IMR-90 (cell line): Measurements from ENCODE around the gene HSPA1L.

Experiments
- CHD1 ChIP-seq: IDR thresholded peaks from 2 replicates; pipeline ENCODE4 v1.6.1; 2012; ENCODE audit warnings: low read depth, low read length, improper control_type of control experiment
- CTCF ChIP-seq: conservative IDR thresholded peaks from 2 replicates; pipeline ENCODE4 v1.5.1; 2012; ENCODE audit warnings: mild to moderate bottlenecking, low read depth, low read length, improper control_type of control experiment
- FOS ChIP-seq: fragments of 150-350 bp; IDR thresholded peaks from 2 replicates; pipeline ENCODE4 v1.6.1; 2016; ENCODE audit warnings: low read depth, low read length
- MAFK ChIP-seq: IDR thresholded peaks from 2 replicates; pipeline ENCODE4 v1.6.1; 2012; ENCODE audit warnings: low read depth, low read length, improper control_type of control experiment
- MAZ ChIP-seq: IDR thresholded peaks from 2 replicates; pipeline ENCODE4 v1.6.1; 2012; ENCODE audit warnings: low read depth, mild to moderate bottlenecking, low read length, improper control_type of control experiment, moderate library complexity, borderline replicate concordance
- POLR2A ChIP-seq: IDR thresholded peaks from 2 replicates; pipeline ENCODE4 v1.6.1; 2012; ENCODE audit warnings: mild to moderate bottlenecking, low read depth, low read length
- RAD21 ChIP-seq: IDR thresholded peaks from 2 replicates; pipeline ENCODE4 v1.6.1; 2012; ENCODE audit warnings: low read length, improper control_type of control experiment
- RCOR1 ChIP-seq: IDR thresholded peaks from 2 replicates; pipeline ENCODE4 v1.6.1; 2012; ENCODE audit warnings: mild to moderate bottlenecking, low read length, improper control_type of control experiment; ENCODE audit not compliant: insufficient replicate concordance
- RFX5 ChIP-seq: IDR thresholded peaks from 2 replicates; pipeline ENCODE4 v1.8.0; 2012; ENCODE audit warnings: low read depth, mild to moderate bottlenecking, low read length, moderate library complexity

- no peak for TF ChIP-seq RCOR1
- TF ChIP-seq MAZ: no peak
- no peak for TF ChIP-seq CTCF
- no peak for TF ChIP-seq POLR2A
- no peak for TF ChIP-seq CHD1
- TF ChIP-seq RAD21: no peak
- no peak for TF ChIP-seq RFX5
- no peak for TF ChIP-seq FOS
- no peak for TF ChIP-seq MAFK
These were observed 10.5 kb upstream of the HSPA1L start for GRCh38 chr6:31825553-31825952.
